ENCODE measurements around the gene ARFGEF2.
"Not testable (repeated sequence)": the region's sequence is repeated elsewhere in the genome, so short reads cannot be mapped to it uniquely, and the experiment has no call there.

Gene ARFGEF2

DNA sequence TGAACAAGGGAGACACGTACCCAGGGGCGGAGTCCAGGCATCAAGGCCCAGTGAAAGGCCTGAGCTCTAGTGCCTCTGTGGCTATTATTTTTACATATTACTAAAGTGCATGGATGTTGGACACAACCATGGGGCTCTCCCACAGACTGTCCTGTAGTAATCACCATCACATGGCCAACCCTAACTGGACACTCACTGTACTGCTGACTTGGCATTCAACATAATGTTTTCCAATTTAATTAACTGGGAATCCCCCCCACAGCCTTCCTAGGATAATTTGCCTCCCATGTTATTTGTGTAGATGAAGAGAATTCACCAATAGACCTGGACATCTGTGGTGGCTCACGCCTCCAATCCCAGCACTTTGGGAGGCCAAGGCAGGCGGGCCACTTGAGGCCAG lies 34.5 kb downstream of the ARFGEF2 start:
- no peak for DNase-seq

DNA sequence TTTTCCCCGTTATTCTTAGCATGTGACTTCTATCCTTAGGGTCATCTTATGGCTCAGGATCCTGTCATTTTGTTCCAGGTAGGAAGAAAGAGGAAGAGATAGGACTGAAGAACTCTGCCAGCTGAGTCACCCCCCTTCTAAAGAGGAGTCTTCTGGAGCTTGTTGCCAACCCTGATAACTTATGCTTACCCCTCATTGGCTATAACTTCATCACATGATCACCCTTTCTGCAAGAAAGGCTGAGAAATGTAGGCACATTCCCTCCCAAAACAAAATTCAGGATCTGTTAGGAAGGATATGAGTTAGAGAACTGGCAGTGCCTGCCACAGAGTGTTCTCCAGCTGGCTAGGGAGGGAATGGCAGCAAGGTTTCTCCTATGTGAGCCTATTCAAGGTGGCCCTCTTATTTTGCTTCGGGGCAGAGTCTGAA lies 35.6 kb downstream of the ARFGEF2 start:
- DNase-seq: no peak

DNA sequence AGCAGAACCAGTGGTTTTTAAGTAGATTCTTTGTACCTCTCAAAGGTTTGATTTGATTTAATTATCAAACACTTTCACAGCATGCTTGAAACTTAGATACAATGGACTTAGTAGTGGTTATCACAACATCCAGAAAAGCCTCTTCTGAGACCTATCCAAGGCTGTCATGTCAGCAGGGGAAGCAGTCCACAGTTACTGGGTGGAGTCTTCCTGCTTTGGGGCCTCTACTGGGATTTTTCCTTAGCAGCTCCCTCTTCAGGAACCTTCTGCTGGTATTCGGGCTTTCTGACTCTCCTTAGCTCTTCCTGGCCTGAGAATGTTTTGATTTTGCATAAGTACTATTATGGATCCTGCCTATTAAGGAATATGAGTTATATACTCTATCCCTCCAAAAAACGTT lies 36.0 kb downstream of the ARFGEF2 start:
- DNase-seq: no peak

DNA sequence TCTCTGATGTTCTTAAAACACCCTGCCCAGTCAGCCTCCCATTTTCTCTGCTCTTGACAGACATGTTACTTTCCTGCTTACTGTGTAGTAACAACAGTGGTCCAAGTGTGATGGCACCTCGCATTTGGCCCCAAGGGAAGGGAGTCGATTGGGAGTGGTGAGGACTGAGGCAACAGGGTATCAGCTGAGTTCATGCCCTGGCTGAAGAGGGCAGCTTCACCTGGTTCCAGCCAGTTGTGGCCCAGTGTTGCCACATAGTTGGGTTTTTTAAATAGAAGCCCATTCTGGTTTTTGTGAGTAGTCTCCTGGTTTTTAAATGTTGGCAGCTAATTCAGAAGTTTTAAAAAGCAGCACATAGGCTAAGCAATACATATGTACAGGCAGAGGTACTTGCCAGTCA lies 37.2 kb downstream of the ARFGEF2 start:
- no peak for DNase-seq

DNA sequence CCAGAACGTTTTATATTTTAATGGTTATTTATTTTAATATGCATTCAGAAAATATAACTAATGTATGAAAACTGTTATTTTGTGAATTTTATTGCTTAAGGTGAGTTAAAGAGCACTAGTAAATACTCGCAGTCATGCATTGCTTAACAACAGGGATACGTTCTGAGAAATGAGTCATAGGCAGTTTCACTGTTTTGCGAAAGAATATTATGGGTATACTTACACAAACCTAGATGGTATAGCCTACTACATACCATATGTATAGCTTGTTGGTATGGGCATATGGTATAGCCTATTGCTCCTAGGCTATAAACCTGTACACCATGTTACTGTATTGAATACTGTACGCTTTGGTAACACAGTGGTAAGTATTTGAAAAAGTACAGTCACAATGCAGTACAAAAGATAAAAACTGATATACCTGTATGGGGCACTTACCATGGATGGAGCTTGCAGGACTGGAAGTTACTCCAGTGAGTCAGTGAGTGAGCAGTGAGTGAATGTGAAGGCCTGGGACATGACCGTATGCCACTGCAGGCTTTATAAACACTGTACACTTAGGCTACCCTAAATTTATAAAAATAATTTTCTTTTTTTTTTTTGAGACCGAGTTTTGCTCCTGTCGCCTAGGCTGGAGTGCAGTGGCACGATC lies 38.5 kb downstream of the ARFGEF2 start:
- no peak for DNase-seq

DNA sequence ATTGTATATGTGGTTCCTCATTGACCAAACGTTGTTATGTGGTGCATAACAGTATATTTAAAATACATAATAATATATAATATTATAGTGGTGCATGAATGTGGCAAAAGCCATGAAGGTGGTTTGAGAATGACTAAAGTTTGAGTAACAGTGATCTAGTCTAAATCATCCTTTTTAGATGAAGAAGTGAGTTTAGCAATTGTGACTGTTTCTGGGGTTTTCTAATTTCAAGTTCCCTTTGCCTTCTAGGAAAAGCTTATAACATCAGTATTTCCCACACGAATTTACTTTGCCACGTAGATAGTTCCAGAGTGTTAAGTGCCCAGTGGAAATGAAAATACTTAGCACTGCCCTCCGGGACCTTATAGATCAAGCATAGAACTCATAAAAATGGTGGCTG lies 40.9 kb downstream of the ARFGEF2 start:
- DNase-seq: no peak

DNA sequence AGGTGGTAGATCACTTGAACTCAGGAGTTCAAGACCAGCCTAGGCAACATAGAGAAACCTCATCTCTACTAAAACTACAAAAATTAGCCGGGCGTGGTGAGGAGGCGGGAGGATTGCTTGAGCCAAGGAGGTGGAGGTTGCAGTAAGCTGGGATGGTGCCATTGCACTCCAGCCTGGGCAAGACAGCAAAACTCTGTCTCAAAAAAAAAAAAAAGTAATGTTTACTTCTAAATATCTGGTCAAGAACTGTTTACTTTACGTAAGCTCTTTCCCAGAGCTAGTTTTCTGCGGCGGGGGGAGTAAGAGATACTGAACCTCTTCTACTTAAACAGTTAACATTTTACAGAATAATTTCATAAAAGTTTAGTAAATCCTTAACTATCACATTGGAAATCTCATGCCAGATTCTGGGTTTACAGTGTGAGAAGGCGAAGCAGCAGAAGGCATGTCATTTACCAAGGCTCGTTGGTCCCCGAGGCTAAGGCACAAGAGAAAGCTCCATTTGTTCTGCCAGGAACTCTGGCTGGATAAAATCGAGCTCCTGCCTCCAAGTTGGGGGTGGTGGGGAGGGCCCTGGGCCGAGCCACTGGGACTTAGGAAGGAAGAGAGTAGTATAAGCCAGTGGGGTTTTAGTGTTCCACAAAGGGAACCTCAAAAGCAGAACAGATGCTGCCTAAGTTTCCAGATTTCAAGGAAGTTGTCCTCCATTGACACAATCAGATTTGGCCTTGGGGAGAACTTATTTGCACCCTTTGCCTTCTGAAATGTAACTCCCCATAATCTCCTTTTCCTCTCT lies 41.7 kb downstream of the ARFGEF2 start:
- DNase-seq: no peak

DNA sequence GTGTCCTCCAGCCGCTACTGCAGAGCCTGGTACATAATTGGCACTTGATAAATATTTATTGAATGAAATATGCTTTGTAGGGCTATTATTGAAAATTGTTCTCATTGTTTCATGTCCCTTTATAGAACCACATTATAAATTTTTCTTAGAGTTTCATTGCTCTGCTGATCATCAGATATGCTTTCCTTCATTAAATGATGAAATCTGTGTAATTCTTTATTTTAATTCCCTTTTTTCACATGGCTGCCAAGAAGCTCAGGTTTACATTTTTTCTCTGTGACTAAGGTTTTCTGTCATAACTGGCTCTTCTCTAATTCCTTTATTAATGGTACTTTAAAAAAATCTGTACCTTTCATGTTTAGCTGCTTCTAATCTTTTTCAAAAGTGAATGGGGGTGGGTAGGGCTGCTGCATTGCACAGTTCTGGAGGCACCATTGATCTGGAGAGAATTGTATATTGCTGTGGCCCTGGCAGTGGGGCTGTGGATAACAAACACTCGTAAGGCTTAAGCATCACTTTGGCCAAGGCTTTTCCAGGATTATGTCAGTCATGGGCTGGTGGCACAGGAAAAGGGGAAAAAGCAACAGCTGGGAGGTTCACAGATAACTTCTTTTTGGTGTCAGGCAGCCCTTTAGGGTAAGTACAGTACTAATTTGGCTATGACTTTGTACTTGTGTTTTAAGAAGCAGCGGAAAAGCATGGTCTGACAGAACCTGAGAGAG lies 43.8 kb downstream of the ARFGEF2 start:
- DNase-seq: no peak

DNA sequence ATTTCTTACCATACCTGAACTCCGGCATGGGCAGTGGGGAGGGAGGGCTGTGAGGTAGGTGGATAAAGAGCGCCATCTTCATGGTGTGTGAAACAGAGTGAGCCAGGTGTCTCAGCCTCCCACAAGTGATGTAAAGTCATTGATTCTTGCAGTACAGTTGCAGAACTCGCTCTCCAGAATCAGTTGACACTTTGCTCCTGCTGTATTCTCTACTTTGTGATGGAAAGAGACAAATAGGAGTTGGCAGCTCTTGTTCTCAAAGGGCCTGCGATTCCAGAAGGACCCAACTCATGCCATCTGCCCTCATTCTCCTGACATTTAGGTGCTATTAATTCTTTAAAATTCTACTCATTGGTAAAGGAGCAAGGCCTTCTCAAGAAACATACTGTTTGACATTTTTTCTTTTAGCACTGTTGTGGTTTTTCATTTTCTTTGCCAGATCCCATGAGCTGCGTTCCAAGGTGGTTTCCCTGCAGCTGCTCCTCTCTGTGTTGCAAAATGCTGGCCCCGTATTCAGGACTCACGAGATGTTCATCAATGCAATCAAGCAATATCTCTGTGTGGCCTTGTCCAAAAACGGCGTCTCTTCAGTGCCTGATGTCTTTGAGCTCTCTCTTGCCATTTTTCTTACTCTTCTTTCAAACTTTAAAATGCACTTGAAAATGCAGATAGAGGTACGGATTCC lies 49.3 kb downstream of the ARFGEF2 start:
- no peak for DNase-seq

DNA sequence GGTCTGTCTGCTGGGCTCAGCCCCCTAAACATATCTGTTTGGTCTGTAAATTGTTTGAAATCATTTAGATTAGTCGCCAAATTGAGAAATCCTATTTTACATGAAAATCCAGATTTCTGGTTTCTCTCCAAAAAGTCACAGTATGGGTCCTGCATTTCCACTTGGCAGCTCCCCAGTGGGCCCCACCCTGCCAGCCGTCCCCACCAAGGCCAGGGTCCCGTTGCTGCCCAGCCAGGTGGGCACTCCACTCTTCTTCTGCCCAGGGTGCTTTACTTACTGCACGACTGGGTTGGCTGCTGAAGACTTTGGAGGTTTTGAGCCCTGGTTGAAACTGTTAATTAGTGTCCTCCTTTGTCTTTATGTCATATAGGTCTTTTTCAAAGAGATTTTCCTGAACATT lies 50.4 kb downstream of the ARFGEF2 start:
- no peak for DNase-seq

DNA sequence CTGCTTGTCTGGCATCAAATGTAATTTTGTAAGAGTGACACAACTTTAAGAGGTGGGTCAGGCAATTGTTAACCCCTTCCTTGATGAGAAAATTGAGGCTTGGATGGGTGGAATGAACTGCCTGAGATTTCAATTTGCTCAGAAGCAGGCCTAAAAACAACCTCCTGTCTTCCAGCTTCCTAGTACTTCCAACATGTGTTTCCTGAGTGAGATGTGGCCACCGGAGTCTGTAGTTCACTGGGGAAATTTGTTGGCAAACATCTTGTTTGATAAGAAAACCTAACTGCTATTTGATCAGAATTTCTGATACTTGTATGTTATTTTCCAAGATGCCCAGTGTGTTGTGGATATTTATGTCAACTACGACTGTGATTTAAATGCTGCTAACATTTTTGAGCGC lies 51.3 kb downstream of the ARFGEF2 start:
- no peak for DNase-seq

DNA sequence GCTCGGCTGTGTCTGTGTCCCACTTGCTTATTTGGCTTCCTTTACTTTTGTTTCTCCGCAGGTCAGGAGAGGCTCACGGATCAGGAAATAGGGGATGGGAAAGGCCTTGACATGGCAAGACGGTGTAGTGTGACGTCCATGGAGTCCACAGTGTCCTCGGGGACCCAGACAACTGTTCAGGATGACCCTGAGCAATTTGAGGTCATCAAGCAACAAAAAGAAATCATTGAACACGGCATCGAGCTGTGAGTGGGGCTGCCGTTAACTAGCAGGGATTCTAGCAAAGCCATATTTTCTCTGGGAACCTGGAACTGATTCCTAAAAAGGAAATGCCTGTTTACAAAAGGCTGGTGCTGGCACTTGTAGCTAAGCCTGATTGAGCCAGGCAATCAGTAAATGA lies 54.4 kb downstream of the ARFGEF2 start:
- no peak for DNase-seq

DNA sequence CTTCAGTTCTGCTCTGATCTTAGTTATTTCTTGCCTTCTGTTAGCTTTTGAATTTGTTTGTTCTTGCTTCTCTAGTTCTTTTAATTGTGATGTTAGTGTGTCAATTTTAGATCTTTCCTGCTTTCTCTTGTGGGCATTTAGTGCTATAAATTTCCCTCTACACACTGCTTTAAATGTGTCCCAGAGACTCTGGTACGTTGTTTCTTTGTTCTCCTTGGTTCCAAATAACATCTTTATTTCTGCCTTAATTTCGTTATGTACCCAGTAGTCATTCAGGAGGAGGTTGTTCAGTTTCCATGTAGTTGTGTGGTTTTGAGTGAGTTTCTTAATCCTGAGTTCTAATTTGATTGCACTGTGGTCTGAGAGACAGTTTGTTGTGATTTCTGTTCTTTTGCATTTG lies 58.5 kb downstream of the ARFGEF2 start:
- not testable (repeated sequence) for DNase-seq

DNA sequence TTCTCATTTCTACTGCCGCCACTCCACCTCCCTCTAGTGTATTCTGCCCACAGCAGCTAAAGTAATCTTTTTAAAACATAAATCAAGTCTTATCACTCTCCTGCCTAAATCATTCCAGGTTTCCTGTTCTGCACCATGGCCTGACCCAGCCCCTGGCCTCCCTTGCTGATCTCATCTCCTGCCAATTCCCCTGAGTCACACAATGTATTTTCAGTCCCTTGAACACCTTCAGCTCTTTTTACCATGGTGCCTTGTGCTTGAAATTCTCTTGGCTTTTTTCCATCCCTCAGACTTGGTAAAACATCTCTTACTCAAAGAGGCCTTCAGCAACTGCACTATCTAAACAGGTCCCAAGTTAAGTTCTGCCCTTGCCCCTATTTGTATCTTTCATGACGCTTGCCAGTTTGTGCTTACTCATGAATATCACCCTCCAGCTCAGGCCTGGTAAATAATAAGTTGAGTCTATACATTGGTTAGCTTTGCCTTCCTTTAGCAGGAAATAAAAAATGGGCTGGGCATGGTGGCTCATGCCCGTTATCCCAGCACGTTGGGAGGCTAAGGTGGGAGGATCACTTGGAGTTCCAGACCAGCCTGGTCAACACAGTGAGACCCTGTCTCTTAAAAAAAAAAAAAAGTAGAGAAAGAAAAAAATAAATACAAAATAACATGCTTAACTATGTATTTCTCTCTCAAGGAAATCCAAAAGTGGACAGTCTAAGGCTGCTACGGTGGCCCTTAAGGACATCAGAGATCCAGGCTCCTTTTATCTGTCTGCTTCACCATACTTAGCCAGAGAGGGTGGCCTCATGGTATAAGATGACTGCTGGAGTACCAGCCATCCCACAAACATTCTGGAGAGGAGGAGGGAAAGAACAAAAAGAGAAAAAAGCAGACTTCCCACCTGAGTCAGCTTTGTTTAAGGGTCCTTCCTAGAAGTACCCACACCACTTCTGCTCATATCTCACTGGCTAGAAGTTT lies 62.2 kb downstream of the ARFGEF2 start:
- no peak for DNase-seq

DNA sequence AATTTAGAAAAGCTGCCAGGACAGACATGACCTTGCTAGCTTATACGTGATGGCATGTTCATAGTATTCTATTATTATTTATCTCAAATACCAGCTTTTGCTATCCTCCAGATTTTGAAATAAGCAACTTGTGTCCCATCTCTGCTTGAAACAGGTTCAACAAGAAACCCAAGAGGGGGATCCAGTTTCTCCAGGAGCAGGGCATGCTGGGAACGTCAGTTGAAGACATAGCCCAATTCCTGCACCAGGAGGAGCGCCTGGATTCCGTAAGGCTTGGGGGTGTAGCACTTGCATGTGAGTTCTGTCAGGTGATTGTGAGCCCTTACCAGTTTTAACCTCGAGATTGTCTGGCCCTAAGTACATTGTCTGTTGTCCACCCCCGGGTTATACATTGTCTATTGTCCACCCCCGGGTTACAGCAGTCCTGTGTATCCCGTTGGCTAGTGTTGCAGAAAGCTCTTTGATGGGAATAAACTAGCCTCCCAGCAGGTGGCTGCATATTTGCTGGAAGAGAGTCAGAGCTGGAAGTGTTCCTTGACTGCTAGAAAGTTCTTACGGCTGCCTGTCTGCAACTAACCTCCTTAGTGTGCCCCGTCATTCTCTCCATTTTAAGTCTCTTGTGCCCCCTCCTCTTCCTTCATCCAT lies 63.2 kb downstream of the ARFGEF2 start:
- no peak for DNase-seq

DNA sequence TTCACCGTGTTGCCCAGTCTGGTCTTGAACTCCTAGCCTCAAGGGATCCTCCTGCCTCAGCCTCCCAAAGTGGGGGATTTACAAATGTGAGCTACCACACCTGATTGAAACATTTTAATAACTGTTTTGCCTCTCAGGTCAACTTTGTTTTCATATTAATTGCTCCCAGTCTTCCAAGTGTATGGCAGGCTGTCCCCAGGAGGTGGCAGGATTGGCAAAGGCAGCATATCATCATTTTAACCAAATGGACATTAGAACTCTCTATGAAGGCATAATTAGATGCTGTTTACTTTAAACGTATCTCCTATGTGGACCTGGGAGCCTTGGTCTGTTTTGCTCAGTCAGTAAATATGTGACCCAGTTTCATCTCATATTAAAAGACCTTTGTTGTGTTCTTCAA lies 65.4 kb downstream of the ARFGEF2 start:
- no peak for DNase-seq

DNA sequence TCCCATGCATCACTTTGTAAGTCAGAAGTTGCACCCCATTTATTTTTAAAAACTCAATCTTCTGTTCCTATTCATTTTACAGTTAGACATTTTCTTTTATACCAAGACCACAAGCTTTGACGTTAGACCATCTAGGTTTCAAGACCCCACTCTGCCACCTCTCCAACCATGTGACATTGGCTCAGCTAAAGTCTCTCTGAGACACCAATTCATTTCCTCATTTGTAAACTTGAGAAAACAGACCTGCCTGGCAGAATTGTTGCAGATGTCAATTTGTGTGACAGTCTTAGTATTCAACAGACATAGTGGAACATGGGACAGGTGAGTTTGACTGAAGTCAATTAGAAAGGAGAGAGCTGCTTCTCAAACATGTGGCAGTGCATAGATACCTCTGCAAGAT lies 69.0 kb downstream of the ARFGEF2 start:
- DNase-seq: no peak

DNA sequence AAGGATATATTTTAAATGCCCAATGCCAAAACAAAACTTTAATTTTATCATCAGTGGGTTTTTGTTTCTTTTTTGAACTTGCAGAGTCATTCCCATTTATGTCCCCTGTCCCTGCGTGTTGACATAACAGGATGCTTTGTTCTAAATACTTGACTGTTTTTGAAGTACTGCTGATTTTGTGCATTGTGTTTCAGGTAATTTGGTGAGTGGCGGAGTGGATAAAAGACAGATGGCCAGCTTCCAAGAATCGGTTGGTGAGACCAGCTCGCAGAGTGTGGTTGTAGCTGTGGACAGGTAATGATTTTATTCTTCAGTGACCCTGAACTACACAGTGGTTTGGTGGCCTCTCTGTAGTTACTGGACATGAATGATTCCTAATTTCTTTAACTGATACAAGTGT lies 74.1 kb downstream of the ARFGEF2 start:
- peak; percentile 96 for DNase-seq

DNA sequence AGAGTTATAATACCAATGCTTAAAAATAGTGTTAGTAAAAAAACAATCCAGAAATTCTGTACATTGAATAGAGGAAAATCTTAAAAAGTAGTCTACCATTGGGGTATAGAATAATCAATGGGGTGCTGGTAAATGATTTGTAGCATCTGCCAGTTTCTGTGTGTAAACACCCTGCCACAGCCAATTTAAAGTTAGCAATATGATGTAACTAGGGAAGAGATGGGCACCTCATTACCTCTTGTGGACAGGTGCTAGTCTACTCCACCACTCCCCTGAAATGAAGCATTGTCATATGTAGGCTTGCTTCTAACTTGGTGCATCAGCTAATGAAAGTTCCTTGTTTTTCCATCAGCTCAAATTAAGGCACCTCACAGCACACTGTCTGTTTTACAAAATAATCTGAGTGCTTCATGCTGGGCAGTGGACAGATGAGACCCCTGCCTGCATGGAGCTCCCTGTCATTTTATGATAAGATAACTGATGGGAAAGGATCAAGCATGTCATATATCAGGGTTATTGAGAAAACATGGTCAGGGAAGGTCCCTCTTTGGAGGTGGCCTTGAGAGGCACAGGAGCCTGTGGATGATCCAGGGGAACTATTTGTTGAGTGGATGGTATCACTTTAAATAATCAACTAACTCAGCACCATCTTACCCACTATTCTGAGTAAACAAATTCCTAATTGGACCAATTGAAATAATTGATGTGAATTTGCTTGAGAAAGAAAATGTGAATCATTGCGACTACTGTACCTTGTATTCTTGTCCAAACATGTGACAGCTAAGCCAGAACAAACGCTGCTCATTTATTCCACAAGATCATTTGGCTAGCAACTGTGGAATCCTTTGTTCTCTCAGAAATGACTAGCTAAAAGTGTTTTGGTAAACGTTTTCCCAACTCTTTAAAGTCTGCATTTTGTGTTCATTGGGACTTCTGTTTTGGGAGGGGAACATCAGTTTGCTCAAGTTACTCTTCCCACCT lies 78.7 kb downstream of the ARFGEF2 start:
- DNase-seq: no peak

DNA sequence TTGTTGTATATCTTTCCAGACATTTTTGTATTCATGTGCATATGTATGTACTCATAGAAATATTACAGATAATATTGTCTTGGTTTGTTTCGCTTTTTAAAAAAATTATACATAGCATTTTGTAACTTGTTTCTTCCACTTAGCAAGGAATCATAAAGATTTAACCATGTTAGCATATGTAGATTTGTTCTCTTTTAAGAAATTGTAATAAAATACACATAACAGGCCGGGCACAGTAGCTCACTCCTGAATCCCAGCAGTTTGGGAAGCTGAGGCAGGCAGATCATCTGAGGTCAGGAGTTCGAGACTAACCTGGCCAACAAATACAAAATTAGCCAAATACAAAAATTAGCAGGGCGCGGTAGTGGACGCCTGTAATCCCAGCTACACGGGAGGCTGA lies 80.2 kb downstream of the ARFGEF2 start:
- no peak for DNase-seq
